HepG2 (cell line): Measurements from ENCODE around the gene C9orf50. TPM values are rescaled to one million over a fixed set of nuclear protein-coding genes. Genes with fewer than 3 reads are reported as not detected.

Source experiments
- BCL6 ChIP-seq: IDR thresholded peaks from 2 replicates; pipeline ENCODE4 v1.6.1; 2016; ENCODE audit warnings: missing genetic modification reagents, missing compliant biosample characterization
- CC2D1A ChIP-seq: sonication (generic); formaldehyde crosslinking; IDR thresholded peaks from 2 replicates; pipeline ENCODE4 v1.8.1; 2023; ENCODE audit warnings: mild to moderate bottlenecking, missing genetic modification reagents
- CEBPZ ChIP-seq: IDR thresholded peaks from 2 replicates; pipeline ENCODE4 v1.6.1; 2012; ENCODE audit warnings: low read length, improper control_type of control experiment
- CREB3 ChIP-seq: sonication (generic); formaldehyde crosslinking; IDR thresholded peaks from 2 replicates; pipeline ENCODE4 v1.5.0; 2020; ENCODE audit warnings: missing genetic modification reagents
- ETV5 ChIP-seq: IDR thresholded peaks from 2 replicates; pipeline ENCODE4 v1.6.1; 2018; ENCODE audit warnings: missing biosample characterization, missing genetic modification reagents, inconsistent platforms, borderline replicate concordance
- GABPB1 ChIP-seq: IDR thresholded peaks from 2 replicates; pipeline ENCODE4 v1.6.1; 2016; ENCODE audit warnings: mild to moderate bottlenecking, missing genetic modification reagents, moderate library complexity, missing compliant biosample characterization
- JUNB ChIP-seq: sonication (generic); formaldehyde crosslinking; IDR thresholded peaks from 2 replicates; pipeline ENCODE4 v1.8.0; 2022; ENCODE audit warnings: missing genetic modification reagents, mild to moderate bottlenecking, borderline replicate concordance
- MED13 ChIP-seq: sonication (generic); formaldehyde crosslinking; IDR thresholded peaks from 2 replicates; pipeline ENCODE4 v1.5.0; 2020; ENCODE audit warnings: missing genetic modification reagents
- MIXL1 ChIP-seq: IDR thresholded peaks from 2 replicates; pipeline ENCODE4 v1.6.1; 2016
- PRDM15 ChIP-seq: sonication (generic); formaldehyde crosslinking; IDR thresholded peaks from 2 replicates; pipeline ENCODE4 v1.4.0; 2020; ENCODE audit warnings: missing genetic modification reagents
- SALL2 ChIP-seq: sonication (generic); formaldehyde crosslinking; IDR thresholded peaks from 2 replicates; pipeline ENCODE4 v1.8.1; 2023; ENCODE audit warnings: mild to moderate bottlenecking, missing genetic modification reagents, inconsistent platforms
- SMARCC2 ChIP-seq: fragments of 450-650 bp; IDR thresholded peaks from 2 replicates; pipeline ENCODE4 v1.6.1; 2017; ENCODE audit warnings: antibody characterized with exemption, mild to moderate bottlenecking
- ZBTB20 ChIP-seq: sonication (generic); formaldehyde crosslinking; IDR thresholded peaks from 2 replicates; pipeline ENCODE4 v1.8.1; 2023; ENCODE audit warnings: missing genetic modification reagents, low read depth, mild to moderate bottlenecking, borderline replicate concordance
- ZNF142 ChIP-seq: sonication (generic); formaldehyde crosslinking; IDR thresholded peaks from 2 replicates; pipeline ENCODE4 v1.4.0; 2020; ENCODE audit warnings: missing genetic modification reagents
- ZNF616 ChIP-seq: sonication (generic); formaldehyde crosslinking; IDR thresholded peaks from 2 replicates; pipeline ENCODE4 v1.5.0; 2020; ENCODE audit warnings: low read depth, mild to moderate bottlenecking, missing genetic modification reagents
- polyA plus RNA-seq, 8 experiments: library from polyadenylated mRNA; depleted of rRNA in 3 of 8; stranded (reverse) in 7 of 8; unstranded in 1 of 8; fragments of >200 nt; fragmentation: Illumina TruSeq in 4 of 8; extraction: Trizol in 4 of 8; gene quantifications; 2 replicates each; pipeline versions ENCODE4 v1.2.1 to v1.2.3, GENCODE V29; 2011 to 2016; ENCODE audit warnings: low read depth in 4 of 8, missing spikeins in 1 of 8, mixed read lengths in 1 of 8; ENCODE audit not compliant: insufficient read depth in 1 of 8
- total RNA-seq, 5 experiments: library from RNA; depleted of rRNA; stranded (reverse); fragments of >200 nt; fragmentation: Illumina TruSeq; extraction: Trizol; gene quantifications; 2 replicates each; pipeline ENCODE4 v1.2.3, GENCODE V29; 2016; ENCODE audit warnings: low read depth in 1 of 5

Gene C9orf50
- total and polyA plus RNA-seq, 2 of the 13 experiments (the other 11 are each of a cell fraction or from before 2014, with no cell fraction given), result not detected

GRCh38 chr9:129606161-129607026 is 14.5 kb downstream of the C9orf50 start (continued):
- no peak for TF ChIP-seq ZNF142 (CRISPR knock-in tag)
- no peak for TF ChIP-seq SMARCC2
- TF ChIP-seq PRDM15 (CRISPR knock-in tag), result no peak
- TF ChIP-seq BCL6 (CRISPR knock-in tag), result peak; percentile 90
- TF ChIP-seq CREB3 (CRISPR knock-in tag), result no peak
- TF ChIP-seq ZNF616 (CRISPR knock-in tag), result no peak
- TF ChIP-seq CEBPZ, result no peak
- TF ChIP-seq GABPB1 (CRISPR knock-in tag), result peak; percentile 33; the same call in 1 of the 2 replicates
- TF ChIP-seq MED13 (CRISPR knock-in tag), result no peak
- no peak for TF ChIP-seq CC2D1A (CRISPR knock-in tag)
- TF ChIP-seq JUNB, result no peak
- peak; percentile 38; the same call in 1 of the 2 replicates for TF ChIP-seq ZBTB20
- peak; percentile 94 for TF ChIP-seq ETV5
- peak; percentile 84; the same call in 1 of the 2 replicates for TF ChIP-seq MIXL1
- TF ChIP-seq SALL2 (CRISPR knock-in tag), result no peak
